NCI-H146 treated with DMSO at 0.1 percent for 48 hours (cell line): ENCODE measurements around the gene ARMC7.

Experiments used
- DNase-seq: peaks from one replicate; lab custom pipeline; 2025; ENCODE audit not compliant: unreplicated experiment; lab: John Stamatoyannopoulos, UW

The ARMC7 gene

DNA sequence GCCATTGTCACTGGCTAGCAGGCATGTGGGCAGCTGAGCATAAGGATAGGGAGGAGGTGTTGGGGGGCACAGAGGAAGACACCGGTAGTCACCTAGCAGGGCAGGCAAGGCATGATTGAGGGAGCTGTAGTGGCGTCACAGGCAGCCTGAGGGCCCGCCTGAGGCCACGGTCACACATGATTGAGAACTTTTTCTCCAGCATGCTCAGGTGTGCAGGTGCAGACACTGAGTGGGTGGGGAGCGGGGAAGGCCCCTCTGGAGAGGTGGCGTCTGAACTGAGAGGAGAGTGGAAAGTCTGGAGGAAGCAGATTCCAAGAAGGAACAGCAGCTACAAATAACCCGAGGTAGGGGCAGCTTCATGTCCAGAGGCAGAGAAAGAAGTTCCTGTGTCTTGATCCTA lies 10.9 kb upstream of the ARMC7 start:
- DNase-seq: no peak

DNA sequence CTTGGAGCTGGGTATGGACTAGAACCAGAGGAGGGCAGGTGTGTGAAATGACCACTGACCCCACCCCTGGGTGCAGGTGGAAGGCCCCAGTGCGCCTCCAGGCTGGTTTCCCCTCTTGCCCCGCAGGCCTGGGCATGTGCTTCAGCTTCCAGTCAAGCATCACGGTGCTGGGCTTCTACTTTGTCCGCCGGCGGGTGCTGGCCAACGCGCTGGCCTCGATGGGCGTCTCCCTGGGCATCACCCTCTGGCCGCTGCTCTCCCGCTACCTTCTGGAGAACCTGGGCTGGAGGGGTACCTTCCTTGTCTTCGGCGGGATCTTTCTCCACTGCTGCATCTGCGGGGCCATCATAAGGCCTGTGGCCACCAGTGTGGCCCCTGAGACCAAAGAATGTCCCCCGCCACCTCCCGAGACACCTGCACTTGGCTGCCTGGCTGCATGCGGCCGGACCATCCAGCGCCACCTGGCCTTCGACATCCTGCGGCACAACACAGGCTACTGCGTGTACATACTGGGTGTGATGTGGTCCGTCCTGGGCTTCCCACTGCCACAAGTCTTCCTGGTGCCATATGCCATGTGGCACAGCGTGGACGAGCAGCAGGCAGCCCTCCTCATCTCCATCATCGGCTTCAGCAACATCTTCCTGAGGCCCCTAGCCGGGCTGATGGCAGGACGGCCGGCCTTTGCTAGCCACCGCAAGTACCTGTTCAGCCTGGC lies 9.7 kb upstream of the ARMC7 start:
- DNase-seq: no peak

DNA sequence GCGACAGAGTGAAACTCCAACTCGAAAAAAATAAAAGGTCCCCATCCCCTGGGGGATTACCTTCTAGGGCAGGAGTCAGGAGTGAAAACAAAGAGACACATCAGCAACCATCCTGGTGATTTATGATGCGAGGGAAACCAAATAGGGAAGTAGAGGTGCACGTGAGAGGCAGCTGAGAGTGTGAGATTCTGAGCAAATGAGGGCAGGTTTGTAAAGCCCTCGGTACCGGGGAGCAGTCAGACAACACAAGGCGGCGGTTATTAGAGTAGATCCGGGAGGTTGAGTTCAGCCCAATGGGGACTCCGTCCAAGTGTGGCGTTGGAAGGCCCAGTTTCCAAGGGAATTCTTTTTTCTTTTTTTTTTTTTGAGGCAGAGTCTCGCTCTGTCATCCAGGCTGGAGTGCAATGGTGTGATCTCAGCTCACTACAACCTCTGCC lies 7.4 kb upstream of the ARMC7 start:
- no peak for DNase-seq

- no peak for DNase-seq
Observed at GRCh38 chr17:75103601-75104554, 5.9 kb upstream of the ARMC7 start.

GRCh38 chr17:75105126-75106080 lies 4.4 kb upstream of the ARMC7 start:
- peak; percentile 94 for DNase-seq

DNA sequence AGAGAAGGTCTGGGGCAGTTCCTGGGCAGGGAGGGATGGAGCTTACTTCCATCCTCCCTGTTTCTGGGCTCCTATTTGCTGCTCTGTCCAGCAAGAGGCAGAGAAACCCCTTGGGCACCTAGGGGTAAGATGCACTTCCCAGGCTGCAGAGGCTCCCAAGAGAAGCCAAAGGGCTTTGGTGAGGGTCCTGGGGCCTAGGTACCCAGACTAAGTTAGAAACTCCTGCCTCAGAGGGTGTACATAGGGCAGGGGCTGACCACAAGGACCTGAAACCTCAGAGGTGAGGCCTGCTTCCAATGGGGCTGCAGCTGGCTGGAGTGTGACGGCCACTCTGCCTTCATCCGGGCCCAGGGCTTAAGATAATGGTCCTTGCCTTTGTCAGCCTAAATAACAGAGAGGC lies 1.6 kb upstream of the ARMC7 start:
- no peak for DNase-seq

DNA sequence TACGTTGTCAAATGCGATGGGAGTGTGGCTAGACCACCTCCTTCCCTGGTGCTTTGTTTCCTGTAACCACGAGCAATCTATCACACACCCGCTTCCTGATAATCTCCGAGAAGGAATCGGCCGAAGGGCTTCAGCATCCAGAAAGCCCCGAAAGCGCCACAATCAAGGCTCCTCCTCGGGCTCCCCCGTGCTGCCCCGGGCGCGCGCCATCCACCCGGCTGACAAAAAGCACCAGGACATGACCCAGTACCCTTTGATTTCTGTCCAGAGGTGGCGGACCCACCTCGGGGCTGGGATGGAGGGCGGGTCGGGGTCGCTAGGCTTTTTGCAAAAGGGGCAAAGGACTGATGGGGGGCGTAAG lies 743 bp upstream of the ARMC7 start:
- DNase-seq: no peak

DNA sequence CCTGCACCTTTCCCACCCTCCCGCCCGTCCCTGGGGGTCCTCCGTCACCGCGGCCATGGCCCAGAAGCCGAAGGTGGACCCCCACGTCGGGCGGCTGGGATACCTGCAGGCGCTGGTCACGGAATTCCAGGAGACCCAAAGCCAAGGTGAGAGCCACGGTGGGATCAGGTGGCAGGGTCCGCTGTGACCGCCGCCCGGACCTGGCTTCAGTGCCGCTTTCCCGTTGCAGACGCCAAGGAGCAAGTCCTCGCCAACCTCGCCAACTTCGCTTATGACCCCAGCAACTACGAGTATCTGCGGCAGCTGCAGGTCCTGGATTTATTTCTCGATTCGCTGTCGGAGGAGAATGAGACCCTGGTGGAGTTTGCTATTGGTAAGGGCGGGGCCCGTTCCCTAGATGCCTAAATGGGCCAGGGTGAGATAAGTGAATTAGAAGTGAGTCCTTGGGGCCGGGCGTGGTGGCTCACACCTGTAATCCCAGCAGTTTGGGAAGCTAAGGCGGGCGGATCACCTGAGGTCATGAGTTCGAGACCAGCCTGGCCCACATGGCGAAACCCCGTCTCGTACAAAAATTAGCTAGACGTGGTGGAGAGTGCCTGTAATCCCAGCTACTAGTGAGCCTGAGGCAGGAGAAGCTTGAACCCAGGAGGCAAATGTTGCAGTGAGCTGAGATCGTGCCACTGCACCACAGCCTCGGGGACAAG lies 617 bp downstream of the ARMC7 start:
- no peak for DNase-seq

- DNase-seq: no peak
Observed at GRCh38 chr17:75111777-75112335, 2.1 kb downstream of the ARMC7 start.

DNA sequence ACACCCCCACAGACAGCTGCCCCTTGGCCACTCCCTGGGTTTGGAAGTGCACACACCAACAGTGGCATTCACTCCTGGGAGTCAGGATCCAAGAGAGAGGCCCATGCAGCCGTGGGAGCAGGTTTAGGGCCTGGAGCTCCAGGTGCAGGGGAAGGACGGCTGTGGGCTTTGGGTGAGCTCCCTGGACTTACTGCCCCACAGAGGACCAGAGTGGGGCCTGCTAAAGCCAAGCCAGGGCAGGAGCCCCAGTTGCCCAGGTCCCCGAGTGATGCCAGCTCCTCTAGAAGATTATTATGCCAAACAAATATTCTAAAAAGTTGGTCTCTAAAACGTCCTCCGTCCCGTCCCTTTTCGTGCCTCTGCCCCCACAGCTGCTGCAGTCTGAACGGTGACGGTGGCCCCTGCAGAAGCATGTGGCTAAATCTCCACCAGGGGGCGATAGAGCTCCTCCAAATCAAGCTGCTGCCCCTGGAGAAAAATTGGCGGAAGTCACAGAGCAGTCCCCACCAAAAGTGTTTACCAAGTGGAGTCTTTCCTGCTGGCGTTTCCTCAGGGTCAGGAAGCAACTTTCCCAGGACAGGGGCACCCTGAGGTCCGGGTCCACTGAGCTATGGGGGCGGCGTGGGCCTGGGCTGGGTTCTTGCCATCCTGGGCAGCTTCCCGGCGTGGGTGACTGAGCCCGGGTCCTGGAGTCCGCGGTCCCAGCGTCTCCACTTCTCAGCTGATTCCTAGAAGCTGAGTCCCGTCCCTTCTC lies 4.2 kb downstream of the ARMC7 start:
- DNase-seq: peak; percentile 78

- no peak for DNase-seq
Observed at GRCh38 chr17:75114552-75115314, 5.0 kb downstream of the ARMC7 start.

- DNase-seq: no peak
Observed at GRCh38 chr17:75115555-75115954, 5.8 kb downstream of the ARMC7 start.

DNA sequence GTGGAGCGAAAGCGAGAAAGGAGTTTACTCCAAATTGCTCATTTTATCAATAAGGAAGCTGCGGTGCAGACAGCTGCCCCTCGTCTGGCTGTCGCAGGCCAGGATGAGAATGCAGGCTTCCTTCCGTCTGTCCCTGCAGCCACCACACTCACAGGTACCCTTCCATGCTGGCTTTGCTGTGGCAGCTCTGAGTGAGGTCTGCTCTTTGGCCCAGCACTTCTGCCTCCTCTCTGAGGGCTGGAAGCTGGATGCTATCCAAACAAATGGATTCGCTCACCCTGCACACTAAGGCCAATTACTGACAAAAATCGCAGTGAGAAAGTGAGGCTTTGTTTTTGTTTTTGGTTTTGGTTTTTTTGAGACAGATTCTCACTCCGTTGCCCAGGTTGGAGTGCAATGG lies 7.0 kb downstream of the ARMC7 start:
- DNase-seq: no peak

DNA sequence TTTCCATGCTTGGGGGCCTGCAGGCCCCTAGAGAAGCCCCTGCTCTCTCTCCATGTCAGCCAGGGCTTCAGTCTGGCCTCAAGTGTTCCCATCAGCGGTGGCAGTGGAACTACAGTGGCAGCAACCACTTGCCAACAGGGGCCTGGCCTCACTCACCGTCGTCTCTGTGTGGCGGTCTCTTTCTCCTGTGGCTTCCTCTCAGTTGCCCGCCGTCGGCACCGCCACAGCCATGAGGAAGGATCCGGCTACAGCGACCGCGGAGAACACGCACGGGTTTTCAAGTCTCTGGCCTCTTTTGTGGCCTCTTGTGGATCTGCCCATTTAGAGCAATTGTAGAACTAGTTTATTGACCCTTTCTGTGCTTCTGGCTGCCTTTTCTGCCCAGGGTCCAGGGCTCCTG lies 8.5 kb downstream of the ARMC7 start:
- DNase-seq: no peak

GRCh38 chr17:75124041-75124818 lies 14.5 kb downstream of the ARMC7 start:
- DNase-seq: no peak

- no peak for DNase-seq
Observed at GRCh38 chr17:75124819-75125162, 15.0 kb downstream of the ARMC7 start.

GRCh38 chr17:75125984-75126383 lies 16.2 kb downstream of the ARMC7 start:
- no peak for DNase-seq

DNA sequence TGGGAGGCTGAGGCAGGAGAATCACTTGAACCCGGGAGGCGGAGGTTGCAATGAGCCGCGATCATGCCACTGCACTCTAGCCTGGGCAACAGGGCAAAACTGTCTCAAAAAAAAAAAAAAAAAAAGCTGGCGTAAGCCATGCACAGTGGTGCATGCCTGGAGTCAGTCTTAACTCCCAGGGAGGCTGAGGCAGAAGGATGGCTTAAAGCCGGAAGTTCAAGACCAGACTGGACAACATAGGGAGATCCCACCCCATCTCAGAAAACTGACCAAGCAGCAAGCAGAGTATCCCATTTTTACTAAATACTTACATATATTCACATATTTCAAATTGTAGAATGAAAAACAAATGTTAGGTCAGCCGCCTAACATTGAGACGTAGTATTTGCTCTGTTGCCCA lies 17.2 kb downstream of the ARMC7 start:
- DNase-seq: no peak
